ENCODE measurements around the gene DDIT4.

DDIT4 gene

GRCh38 chr10:72241691-72242252, 32.0 kb upstream of the DDIT4 start:
- no peaks in the 10 kb centered on the region for H3K79me1 ChIP-seq (ENCODE audit: low read depth, low read length)
- DNase-seq (ENCODE audit: low spot score): no peak
- no CpG with 5 or more reads among the region's 8 CpGs for WGBS, 2 donors (ENCODE audit: extremely low coverage in 2 of 2, insufficient read length in 2 of 2, insufficient replicate concordance in 1 of 2)
- H4K91ac ChIP-seq (ENCODE audit: low read depth, low read length, poor library complexity): no peak overlapping the region
- no peak overlapping the region for H4K8ac ChIP-seq (ENCODE audit: low read depth, low read length)
- no peak overlapping the region for H2BK15ac ChIP-seq (ENCODE audit: low read length)
- no peak overlapping the region for H2AFZ ChIP-seq (ENCODE audit: low read length)
- H3K36me3 ChIP-seq (replicated peaks in 1 of 2; ENCODE audit: control insufficient read depth in 2 of 2, insufficient read depth in 2 of 2, low read length in 2 of 2): peaks cover 0 to 2% of the 10 kb centered on the region in 2 donors
- no peak overlapping the region for H3K9ac ChIP-seq (ENCODE audit: low read depth, low read length, poor library complexity)
- no peak overlapping the region for H3K18ac ChIP-seq (ENCODE audit: low read length)
- H2BK5ac ChIP-seq (ENCODE audit: low read length): no peak overlapping the region
- H3K14ac ChIP-seq (ENCODE audit: low read length): no peak overlapping the region
- H2BK12ac ChIP-seq (ENCODE audit: low read length): no peak overlapping the region
- H3K9me3 ChIP-seq (replicated peaks in 1 of 2; ENCODE audit: control insufficient read depth in 2 of 2, insufficient read depth in 1 of 2, low read depth in 1 of 2, low read length in 2 of 2): no peaks in the 10 kb centered on the region
- no peak overlapping the region for H3K23ac ChIP-seq (ENCODE audit: low read depth, low read length, poor library complexity)
- no peak overlapping the region for H3K4ac ChIP-seq (ENCODE audit: low read length)
- no peak overlapping the region for H3K4me3 ChIP-seq (ENCODE audit: low read length in 2 of 2)
- H3K27ac ChIP-seq (replicated peaks; ENCODE audit: low read length): no peak overlapping the region
- H2AK5ac ChIP-seq (ENCODE audit: low read depth, low read length): no peak overlapping the region
- no peak overlapping the region for H2BK120ac ChIP-seq (ENCODE audit: low read depth, low read length)
- H3K4me2 ChIP-seq (ENCODE audit: insufficient read depth, low read length, poor library complexity, severe bottlenecking): no peak overlapping the region
- H3K4me1 ChIP-seq (ENCODE audit: control insufficient read depth in 2 of 2, insufficient read depth in 1 of 2, low read depth in 1 of 2, low read length in 2 of 2): peaks cover 2 to 5% of the 10 kb centered on the region in 2 donors
- no peaks in the 10 kb centered on the region for H3K27me3 ChIP-seq (ENCODE audit: control insufficient read depth in 3 of 3, insufficient read depth in 3 of 3, low read depth in 1 of 3, low read length in 3 of 3)

- no peaks in the 10 kb centered on the region for H3K9me3 ChIP-seq (replicated peaks in 1 of 2; ENCODE audit: control insufficient read depth in 2 of 2, insufficient read depth in 1 of 2, low read depth in 1 of 2, low read length in 2 of 2)
- H2AK5ac ChIP-seq (ENCODE audit: low read depth, low read length): no peak overlapping the region
- no peak overlapping the region for H2BK12ac ChIP-seq (ENCODE audit: low read length)
- H3K27me3 ChIP-seq (ENCODE audit: control insufficient read depth in 3 of 3, insufficient read depth in 3 of 3, low read depth in 1 of 3, low read length in 3 of 3): no peaks in the 10 kb centered on the region
- H4K91ac ChIP-seq (ENCODE audit: low read depth, low read length, poor library complexity): no peak overlapping the region
- H3K4me2 ChIP-seq (ENCODE audit: insufficient read depth, low read length, poor library complexity, severe bottlenecking): no peak overlapping the region
- no peak overlapping the region for H3K4me3 ChIP-seq (ENCODE audit: low read length in 2 of 2)
- H2BK5ac ChIP-seq (ENCODE audit: low read length): no peak overlapping the region
- no CpG with 5 or more reads among the region's 4 CpGs for WGBS, 2 donors (ENCODE audit: extremely low coverage in 2 of 2, insufficient read length in 2 of 2, insufficient replicate concordance in 1 of 2)
- H3K23ac ChIP-seq (ENCODE audit: low read depth, low read length, poor library complexity): no peak overlapping the region
- peak overlapping the region; percentile 64 for H3K9ac ChIP-seq (ENCODE audit: low read depth, low read length, poor library complexity)
- H3K36me3 ChIP-seq (replicated peaks in 1 of 2; ENCODE audit: control insufficient read depth in 2 of 2, insufficient read depth in 2 of 2, low read length in 2 of 2): no peaks in the 10 kb centered on the region
- no peak overlapping the region for H2BK120ac ChIP-seq (ENCODE audit: low read depth, low read length)
- no peak overlapping the region for H4K8ac ChIP-seq (ENCODE audit: low read depth, low read length)
- H3K4me1 ChIP-seq (ENCODE audit: control insufficient read depth in 2 of 2, insufficient read depth in 1 of 2, low read depth in 1 of 2, low read length in 2 of 2): peaks cover 2 to 5% of the 10 kb centered on the region in 2 donors
- peak overlapping the region; percentile 56 for H2AFZ ChIP-seq (ENCODE audit: low read length)
- H3K4ac ChIP-seq (ENCODE audit: low read length): no peak overlapping the region
- no peaks in the 10 kb centered on the region for H3K79me1 ChIP-seq (ENCODE audit: low read depth, low read length)
- H3K27ac ChIP-seq (replicated peaks; ENCODE audit: low read length): no peak overlapping the region
- H3K18ac ChIP-seq (ENCODE audit: low read length): peak overlapping the region; percentile 20
- no peak overlapping the region for H3K14ac ChIP-seq (ENCODE audit: low read length)
- no peak for DNase-seq (ENCODE audit: low spot score)
- H2BK15ac ChIP-seq (ENCODE audit: low read length): no peak overlapping the region
Observed at GRCh38 chr10:72242675-72243074, 31.0 kb upstream of the DDIT4 start.

- no peak overlapping the region for H3K18ac ChIP-seq (ENCODE audit: low read length)
- H3K4me2 ChIP-seq (ENCODE audit: insufficient read depth, low read length, poor library complexity, severe bottlenecking): no peak overlapping the region
- no CpG with 5 or more reads among the region's 11 CpGs for WGBS, 2 donors (ENCODE audit: extremely low coverage in 2 of 2, insufficient read length in 2 of 2, insufficient replicate concordance in 1 of 2)
- H2BK5ac ChIP-seq (ENCODE audit: low read length): no peak overlapping the region
- H2BK15ac ChIP-seq (ENCODE audit: low read length): no peak overlapping the region
- H2AK5ac ChIP-seq (ENCODE audit: low read depth, low read length): peak overlapping the region; percentile 85
- no peak overlapping the region for H2BK12ac ChIP-seq (ENCODE audit: low read length)
- H3K9me3 ChIP-seq (replicated peaks in 1 of 2; ENCODE audit: control insufficient read depth in 2 of 2, insufficient read depth in 1 of 2, low read depth in 1 of 2, low read length in 2 of 2): no peaks in the 10 kb centered on the region
- H3K79me1 ChIP-seq (ENCODE audit: low read depth, low read length): no peaks in the 10 kb centered on the region
- H3K14ac ChIP-seq (ENCODE audit: low read length): no peak overlapping the region
- DNase-seq (ENCODE audit: low spot score): no peak
- no peaks in the 10 kb centered on the region for H3K27me3 ChIP-seq (ENCODE audit: control insufficient read depth in 3 of 3, insufficient read depth in 3 of 3, low read depth in 1 of 3, low read length in 3 of 3)
- H3K9ac ChIP-seq (ENCODE audit: low read depth, low read length, poor library complexity): no peak overlapping the region
- H3K27ac ChIP-seq (replicated peaks; ENCODE audit: low read length): no peak overlapping the region
- no peak overlapping the region for H3K23ac ChIP-seq (ENCODE audit: low read depth, low read length, poor library complexity)
- H4K91ac ChIP-seq (ENCODE audit: low read depth, low read length, poor library complexity): no peak overlapping the region
- no peaks in the 10 kb centered on the region for H3K36me3 ChIP-seq (replicated peaks in 1 of 2; ENCODE audit: control insufficient read depth in 2 of 2, insufficient read depth in 2 of 2, low read length in 2 of 2)
- no peak overlapping the region for H3K4ac ChIP-seq (ENCODE audit: low read length)
- no peak overlapping the region for H4K8ac ChIP-seq (ENCODE audit: low read depth, low read length)
- no peak overlapping the region for H3K4me3 ChIP-seq (ENCODE audit: low read length in 2 of 2)
- H3K4me1 ChIP-seq (ENCODE audit: control insufficient read depth in 2 of 2, insufficient read depth in 1 of 2, low read depth in 1 of 2, low read length in 2 of 2): peaks cover 14 to 16% of the 10 kb centered on the region in 2 donors
- no peak overlapping the region for H2BK120ac ChIP-seq (ENCODE audit: low read depth, low read length)
- H2AFZ ChIP-seq (ENCODE audit: low read length): no peak overlapping the region
Observed at GRCh38 chr10:72243822-72244437, 29.8 kb upstream of the DDIT4 start.

GRCh38 chr10:72244573-72245038, 29.1 kb upstream of the DDIT4 start:
- H3K18ac ChIP-seq (ENCODE audit: low read length): no peak overlapping the region
- no peak overlapping the region for H3K23ac ChIP-seq (ENCODE audit: low read depth, low read length, poor library complexity)
- no peak overlapping the region for H4K91ac ChIP-seq (ENCODE audit: low read depth, low read length, poor library complexity)
- H2AK5ac ChIP-seq (ENCODE audit: low read depth, low read length): no peak overlapping the region
- no peak overlapping the region for H4K8ac ChIP-seq (ENCODE audit: low read depth, low read length)
- DNase-seq (ENCODE audit: low spot score): no peak
- no peak overlapping the region for H3K9ac ChIP-seq (ENCODE audit: low read depth, low read length, poor library complexity)
- H2BK120ac ChIP-seq (ENCODE audit: low read depth, low read length): no peak overlapping the region
- no peak overlapping the region for H3K4me2 ChIP-seq (ENCODE audit: insufficient read depth, low read length, poor library complexity, severe bottlenecking)
- no peak overlapping the region for H3K14ac ChIP-seq (ENCODE audit: low read length)
- H2AFZ ChIP-seq (ENCODE audit: low read length): no peak overlapping the region
- no peak overlapping the region for H3K4ac ChIP-seq (ENCODE audit: low read length)
- no peaks in the 10 kb centered on the region for H3K9me3 ChIP-seq (replicated peaks in 1 of 2; ENCODE audit: control insufficient read depth in 2 of 2, insufficient read depth in 1 of 2, low read depth in 1 of 2, low read length in 2 of 2)
- no peak overlapping the region for H3K4me3 ChIP-seq (ENCODE audit: low read length in 2 of 2)
- no peaks in the 10 kb centered on the region for H3K36me3 ChIP-seq (replicated peaks in 1 of 2; ENCODE audit: control insufficient read depth in 2 of 2, insufficient read depth in 2 of 2, low read length in 2 of 2)
- no peak overlapping the region for H2BK5ac ChIP-seq (ENCODE audit: low read length)
- no peaks in the 10 kb centered on the region for H3K79me1 ChIP-seq (ENCODE audit: low read depth, low read length)
- no peak overlapping the region for H2BK12ac ChIP-seq (ENCODE audit: low read length)
- no peak overlapping the region for H3K27ac ChIP-seq (replicated peaks; ENCODE audit: low read length)
- H3K27me3 ChIP-seq (ENCODE audit: control insufficient read depth in 3 of 3, insufficient read depth in 3 of 3, low read depth in 1 of 3, low read length in 3 of 3): no peaks in the 10 kb centered on the region
- no peak overlapping the region for H2BK15ac ChIP-seq (ENCODE audit: low read length)
- H3K4me1 ChIP-seq (ENCODE audit: control insufficient read depth in 2 of 2, insufficient read depth in 1 of 2, low read depth in 1 of 2, low read length in 2 of 2): peaks cover 16 to 18% of the 10 kb centered on the region in 2 donors
- WGBS, 2 donors (ENCODE audit: extremely low coverage in 2 of 2, insufficient read length in 2 of 2, insufficient replicate concordance in 1 of 2): no CpG with 5 or more reads among the region's 5 CpGs

Measured in neuronal stem cell (in vitro differentiated cells).